ENCODE measurements around the gene CLBA1.

The CLBA1 gene

DNA sequence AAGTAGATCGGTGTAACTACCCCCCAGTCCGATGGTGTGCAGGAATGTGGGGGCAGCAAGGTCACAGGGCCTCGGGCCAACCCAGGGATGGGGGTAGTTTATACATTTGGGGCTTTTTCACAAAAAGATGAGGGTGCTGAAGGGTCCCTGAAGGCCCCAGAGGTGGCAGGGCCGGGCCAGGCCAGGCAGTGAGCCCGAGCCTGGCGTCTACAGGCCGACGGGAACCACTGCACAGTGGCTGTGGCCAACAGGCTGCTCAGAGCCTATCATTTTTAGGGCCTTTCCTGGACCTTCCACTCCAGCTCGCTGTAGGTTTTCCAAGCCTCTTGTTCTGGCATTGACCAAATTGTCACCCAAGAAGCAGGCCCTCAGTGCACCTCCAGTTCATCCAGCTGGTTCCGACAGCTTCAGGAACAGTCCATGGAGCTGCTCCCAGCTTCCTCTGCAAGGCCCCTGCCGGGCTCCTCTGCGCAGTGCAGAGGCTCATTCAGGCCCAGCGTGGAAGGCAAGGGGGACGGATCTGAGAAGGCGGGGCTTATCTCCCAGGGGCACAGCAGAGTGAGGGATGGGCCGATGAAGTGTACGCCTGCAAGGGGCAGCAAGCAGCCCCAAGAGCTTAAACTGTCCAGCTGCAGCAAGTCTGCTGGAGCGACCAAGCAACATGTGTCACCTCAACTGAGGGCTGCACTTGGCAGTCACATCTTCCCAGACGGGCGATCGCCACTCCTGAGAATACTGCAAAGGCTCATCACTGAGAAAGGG is 21.4 kb downstream of the CLBA1 start:
- DNase-seq, result no peak

DNA sequence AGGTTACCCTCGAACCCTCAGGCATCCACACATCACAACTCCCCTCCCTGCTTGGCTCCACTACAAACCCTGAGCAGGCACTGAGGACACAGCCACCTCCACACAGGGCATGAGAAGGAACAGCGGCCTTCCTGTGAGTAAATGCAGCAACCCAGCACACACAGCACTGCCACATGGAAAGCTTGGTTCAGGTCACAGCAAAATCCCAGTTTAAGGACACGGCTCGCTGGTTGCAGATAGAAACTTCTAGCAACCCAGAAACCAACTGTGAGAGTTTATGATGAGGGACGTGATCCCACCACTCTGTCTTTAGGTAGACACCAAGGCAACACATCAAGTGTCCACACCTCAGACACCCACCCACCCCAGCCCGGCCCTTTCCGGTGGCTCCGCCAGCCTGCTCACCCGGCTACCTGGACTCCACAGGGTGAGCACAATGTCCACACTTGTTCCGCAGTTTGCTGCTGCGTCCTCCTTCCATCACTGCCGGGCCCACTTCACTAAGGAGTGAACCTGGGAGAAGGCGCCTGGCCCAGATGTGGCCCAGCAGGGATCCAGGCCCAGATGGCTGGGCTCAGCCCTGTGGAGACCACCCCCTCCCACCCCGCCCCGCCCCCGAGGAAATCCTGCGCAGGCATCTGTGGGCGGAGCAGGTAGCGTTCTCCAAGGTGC is 22.1 kb downstream of the CLBA1 start:
- DNase-seq, result no peak

DNA sequence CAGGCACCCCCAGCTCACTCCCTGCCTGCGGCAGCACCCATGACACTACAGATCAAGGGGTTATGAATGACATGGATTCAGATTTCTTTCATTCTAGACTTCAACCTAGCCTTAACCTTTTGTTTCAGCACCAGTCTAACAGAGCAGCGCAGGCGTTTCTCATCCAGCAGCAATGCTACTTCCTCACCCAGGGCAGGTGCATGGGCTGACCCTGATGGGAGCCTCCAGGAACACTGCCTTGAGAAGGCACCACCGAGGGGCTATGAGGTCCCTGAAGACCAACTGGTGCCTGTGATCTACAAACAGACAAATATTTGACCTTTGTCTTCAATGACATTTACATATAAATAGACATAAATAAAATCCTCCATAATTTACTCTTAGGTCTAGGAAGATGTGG is 24.5 kb downstream of the CLBA1 start:
- no peak for DNase-seq

DNA sequence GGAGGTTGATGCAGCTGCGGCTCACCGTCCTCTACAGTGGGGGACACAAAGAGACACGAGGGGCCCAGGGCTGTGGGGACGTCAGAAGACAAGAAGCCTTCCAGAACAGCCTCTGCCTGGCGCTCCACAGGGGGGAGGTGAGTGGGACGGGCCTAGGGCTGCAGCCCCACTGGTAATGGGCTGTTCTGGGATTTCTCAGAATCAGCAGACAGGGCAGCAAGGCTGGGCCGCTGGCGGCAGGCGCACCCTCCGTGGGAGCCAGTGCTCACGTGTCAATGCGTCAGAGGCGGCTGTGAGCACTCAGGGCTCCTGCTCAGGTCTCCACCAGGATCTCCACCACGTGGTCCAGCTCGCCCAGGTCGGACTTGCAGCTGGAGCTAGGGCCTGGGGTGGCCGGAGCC is 25.3 kb downstream of the CLBA1 start:
- DNase-seq, result no peak

DNA sequence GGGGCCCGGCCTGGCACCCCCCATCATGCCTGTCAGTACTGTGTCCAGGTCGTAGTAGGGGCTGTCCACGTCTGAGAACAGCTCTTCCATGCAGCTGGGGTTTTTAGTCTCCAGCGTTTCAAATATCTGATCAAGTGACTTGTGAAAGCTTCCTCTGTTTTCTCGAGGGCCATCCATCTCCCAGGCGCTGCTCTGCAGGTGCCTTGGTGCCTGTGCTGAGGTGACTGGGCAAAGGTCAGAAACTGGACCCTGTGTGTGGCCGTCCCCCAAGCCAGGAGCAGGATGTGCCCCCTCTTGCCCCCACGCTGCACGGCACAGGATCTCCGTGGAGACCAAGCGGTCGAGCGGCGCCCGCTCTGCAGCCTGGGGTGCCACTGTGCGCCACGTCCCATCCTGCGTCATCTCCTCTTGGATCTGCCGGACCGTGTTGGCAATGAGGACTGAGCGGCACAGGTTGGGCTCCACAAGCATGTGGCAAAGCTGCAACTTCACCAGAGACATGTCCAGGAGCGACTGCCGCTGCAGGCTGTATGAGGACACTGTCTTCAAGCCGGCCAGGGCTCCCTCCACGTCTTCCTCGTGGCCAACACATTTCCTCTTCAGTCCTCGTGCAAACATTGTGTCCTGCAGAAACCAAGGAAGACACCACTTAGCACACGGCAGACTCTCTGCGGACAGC is 25.9 kb downstream of the CLBA1 start:
- no peak for DNase-seq

DNA sequence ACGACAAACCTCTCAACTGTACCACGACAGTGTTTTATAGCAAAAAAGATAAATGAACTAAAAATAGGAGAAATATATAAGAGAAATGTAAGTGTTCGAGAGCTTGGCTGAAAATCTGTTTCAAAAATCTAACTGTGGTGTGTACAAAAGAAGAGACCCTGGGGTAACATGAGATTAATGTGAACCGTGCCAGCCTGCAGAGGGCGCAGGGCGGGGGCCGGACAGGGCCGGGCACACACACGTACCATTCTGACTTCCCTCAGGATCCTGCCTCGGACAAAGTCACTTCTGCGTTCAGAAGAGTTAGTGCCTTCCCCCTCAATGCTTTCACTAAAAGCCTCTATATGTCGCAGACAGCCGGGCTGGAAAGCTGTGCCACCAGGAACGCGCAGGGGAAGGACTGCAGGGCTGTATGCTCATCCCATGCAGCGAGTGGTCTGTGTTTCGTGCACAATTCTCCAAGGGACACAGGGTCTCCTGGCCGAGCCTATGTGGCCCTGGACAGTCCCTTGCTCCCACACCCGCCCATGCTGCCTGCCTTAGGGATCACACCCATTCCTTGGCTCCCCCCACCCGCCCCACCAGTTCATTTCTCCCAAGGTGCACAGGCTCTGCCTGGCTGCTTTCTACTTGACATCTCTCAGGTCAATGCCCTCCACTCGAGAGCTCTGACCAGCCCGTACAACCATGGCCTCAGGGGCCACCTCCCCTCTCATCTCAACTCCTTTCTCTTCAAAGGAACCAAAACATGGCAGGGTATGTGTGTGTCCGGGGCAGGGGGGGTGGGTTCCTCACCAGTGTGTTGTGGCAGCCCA is 26.8 kb downstream of the CLBA1 start:
- no peak for DNase-seq

DNA sequence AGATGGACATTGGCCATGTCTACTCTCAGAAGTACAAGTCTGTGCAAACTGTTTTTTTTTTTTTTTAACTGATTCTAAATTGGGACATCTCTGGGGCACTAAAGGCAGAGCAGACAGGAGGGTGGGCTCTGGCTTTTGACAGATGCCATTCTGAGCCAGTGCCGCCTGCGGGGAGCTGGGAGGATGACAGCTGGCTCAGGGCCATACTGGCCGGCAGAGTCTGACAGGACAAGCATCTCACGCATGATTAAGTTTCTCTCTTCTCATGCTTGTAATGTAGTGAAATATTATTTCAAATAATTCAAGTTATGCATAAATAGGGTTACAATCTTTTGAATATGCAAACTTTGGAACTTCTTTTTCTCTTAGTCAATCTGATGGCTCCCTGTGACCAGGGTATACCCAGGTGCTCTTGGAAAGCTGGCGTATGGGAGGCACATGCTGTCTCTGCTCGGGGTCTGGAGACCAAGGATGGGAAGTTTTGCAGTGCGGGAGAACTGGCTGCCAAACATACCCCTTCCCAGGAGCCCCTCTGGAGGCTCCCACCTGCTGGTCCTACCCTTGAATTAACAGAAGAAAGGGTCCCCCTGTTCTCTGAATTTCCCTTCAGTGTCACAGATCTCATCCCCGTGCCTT is 27.7 kb downstream of the CLBA1 start:
- peak; percentile 50 for DNase-seq

DNA sequence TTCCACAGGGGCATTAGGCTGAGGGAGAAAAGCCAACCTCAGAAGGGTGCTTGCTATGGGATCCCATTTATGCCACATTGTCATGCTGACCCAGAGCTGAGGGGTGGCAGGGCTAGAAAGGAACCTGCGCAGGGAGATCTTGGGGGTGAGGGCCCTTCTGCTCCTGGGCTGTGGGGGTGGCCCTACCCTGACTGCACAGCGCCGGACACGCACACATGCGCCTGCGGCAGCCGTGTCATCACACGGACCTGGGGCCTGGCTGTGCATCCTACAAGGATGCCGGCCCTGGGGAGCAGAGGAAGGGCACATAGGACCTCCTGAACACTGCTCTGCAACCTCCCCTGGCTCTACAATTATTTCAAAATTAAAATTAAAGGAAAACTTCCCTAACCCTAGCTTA is 28.4 kb downstream of the CLBA1 start:
- DNase-seq, result peak; percentile 25

DNA sequence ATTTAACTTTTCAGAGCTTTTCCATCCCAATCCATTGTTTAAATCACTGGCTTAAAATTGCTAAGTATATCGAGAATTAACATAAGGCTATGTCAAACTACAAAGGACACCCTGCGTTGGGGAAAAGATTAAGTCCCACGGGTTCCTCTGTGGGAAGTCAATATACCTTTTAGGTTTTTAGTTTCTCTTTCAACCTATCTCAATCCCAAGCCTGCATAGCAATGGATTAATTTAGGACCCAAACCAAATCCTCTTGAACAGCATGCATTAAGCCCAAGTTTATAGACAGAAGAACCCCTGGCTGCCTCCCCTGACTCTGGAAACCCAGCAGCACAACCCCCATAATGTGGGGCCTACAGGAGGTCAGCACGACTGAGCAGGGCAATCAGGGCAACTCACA is 29.0 kb downstream of the CLBA1 start:
- DNase-seq, result peak; percentile 18

DNA sequence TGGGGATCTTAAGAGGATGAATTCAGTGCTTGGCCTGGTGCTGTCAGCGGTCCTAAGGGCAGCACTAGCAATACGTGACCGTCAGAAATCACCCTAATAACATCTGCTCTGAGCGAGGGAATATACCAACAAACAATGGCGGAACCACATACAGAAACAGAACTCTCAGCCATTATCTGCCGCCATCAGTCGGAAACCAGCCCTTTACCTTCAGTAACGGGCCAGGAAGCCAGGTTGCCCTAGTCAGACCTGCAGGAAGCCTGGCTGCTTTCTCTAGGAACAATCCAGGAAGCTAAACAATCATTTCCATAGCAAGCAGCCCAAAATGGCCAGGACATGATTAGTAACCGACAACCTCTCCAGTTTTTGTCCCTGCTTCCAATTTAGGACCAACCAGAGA is 29.7 kb downstream of the CLBA1 start:
- peak; percentile 7 for DNase-seq

DNA sequence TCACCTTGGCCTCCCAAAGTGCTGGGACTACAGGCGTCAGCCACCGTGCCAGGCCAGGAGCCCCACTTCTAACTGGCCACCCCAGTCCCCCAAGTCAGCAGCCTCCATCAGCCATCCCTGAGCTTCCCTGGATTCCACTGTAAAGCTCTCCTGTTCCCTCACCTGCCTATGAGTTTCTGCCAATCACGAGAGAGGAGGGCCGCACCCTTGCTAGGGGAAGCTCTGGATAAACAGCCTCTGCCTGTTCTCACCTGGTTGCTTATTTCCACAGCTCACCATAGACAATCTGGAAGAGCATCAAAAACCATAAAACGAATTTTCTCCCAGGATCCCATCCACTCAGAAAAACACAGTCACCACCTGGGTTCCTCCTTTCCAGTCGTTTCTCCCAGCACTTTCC is 30.3 kb downstream of the CLBA1 start:
- DNase-seq, result peak; percentile 11

DNA sequence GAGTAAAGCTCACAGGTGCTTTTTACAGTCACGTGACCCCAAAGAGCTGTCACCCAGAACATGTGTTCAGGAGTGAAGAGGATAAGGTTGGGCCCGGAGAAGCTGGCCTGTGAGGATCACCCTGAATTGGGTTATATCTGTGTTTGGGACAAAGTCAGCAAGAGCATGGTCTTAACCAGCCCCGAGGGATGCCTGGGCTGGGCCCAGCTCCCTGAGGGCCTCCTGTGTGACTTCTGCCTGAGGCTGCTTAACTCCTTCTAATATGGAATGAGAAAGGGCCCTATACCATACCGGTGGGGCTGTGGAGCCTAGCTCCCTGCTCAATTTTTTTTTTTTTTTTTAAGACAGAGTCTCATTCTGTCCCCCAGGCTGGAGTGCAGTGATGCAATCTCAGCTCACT is 32.8 kb downstream of the CLBA1 start:
- DNase-seq, result peak; percentile 13

DNA sequence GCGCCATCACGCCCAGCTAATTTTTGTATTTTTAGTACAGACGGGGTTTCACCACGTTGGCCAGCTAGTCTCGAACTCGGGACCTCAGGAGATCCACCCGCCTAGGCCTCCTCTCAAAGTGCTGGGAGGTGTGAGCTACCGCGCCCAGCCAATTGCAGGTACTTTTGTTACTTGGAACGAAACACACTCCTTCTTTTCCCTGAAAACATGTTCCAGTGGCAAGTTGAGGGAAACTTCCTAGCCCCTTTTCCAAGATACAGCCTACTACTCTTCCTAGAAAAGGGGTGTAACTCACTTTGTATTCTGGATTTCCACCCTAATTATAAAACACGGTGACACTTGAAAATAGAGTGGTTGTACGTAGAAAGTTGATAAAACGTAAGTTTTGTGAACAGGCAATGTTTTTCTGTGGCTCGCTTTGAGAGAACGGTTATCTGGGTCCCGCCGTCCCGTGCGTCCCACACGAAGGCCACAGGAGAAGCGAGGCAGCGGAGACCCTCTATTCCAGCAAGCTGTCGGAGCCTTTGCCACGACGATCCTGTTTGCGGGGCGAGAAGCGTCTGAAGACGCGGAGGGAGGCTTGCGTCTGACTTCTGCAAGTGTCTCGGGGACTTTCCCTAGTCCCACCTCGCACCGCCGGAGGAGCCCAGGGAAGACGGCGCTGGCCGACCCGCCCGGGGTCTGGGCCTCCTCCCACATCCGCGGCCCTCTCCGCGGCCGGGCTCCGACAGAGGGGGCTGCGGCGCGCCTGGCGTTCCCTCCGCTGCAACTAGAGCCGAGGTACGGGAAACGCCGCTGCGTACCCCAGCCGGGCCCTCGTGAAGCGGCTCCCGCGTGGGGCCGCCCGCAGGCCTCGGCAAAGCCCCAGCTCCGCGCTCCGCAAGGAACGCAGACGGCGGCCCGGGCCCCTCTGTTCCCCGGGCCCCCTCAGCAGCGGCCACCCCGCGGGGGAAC is 34.5 kb downstream of the CLBA1 start:
- peak; percentile 70 for DNase-seq

DNA sequence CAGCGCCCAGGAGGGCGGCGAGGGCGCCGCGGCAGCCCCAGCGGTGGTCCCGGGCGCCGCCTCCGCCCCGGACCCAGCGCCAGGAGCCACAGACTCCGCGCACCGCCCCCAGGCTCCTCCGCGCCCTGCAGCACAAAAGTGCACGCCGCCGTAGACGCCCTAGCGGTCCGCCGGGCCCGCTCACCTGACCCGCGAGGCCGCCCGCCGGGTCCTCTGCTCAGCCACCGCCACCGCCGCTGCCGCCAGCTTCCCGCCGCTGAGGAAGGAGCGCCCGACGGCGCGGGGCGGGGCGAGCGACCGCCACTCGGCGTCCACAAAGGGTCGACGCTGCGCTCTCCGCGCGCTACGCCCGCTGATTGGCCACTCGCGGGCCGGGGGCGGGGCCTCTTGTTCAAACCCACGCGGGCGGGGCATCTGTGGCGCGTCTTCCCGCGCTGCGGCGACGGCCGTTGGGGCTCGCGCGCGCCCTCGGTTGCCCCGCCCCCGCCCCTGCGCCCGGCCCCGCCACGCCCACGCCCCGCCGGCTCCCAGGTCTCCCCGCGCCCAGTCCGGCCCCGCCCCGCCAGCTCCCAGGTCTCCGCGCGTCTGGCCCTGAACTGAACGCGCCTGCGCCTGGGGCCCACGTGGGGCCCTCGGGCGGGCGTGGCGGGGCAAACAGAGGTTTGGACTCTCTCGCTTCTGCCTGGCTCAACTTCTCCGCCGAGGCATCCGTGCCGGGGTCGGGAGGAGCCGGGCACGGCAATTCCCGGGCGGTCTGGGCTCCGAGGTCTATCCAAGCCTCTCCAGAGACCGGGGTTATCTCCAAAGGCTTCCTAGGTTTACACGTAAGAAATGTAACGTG is 35.4 kb downstream of the CLBA1 start, which contains the start of gene CDCA4:
Gene CDCA4 (minus strand): TSS at position 269 of the 841 bp plus-strand sequence. CDS start 9,154 bp downstream, outside the sequence.
- DNase-seq, result peak; percentile 99

DNA sequence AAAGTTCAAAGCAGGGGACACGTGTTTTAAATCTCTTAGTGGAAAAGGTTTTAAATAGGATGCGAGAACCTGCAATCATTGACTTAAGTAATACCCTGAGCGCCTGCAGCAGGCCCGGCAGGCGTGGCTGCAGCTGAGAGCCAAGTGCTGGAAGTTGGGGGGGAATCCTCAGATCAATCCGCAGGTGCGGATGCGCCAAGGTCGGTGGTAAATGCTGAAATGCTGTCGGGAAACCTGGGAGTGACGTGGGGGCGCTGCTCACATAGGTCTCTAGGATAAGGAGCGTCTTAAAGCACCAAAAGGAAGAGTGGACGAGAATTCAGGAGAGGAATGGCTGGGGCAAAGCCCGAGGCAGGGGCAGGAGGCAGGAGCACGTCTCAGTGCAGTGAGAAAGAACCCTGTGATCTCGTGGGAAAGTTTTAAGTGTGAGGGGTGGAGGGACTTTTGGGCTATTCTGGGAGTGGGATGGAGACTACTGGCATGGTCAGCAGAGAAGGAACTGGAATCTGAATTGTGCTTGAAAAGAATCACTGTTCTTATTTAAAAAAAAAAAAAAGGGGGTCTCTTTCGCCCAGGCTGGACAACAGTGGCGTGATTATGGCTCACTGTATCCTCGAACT is 36.2 kb downstream of the CLBA1 start:
- DNase-seq, result no peak

DNA sequence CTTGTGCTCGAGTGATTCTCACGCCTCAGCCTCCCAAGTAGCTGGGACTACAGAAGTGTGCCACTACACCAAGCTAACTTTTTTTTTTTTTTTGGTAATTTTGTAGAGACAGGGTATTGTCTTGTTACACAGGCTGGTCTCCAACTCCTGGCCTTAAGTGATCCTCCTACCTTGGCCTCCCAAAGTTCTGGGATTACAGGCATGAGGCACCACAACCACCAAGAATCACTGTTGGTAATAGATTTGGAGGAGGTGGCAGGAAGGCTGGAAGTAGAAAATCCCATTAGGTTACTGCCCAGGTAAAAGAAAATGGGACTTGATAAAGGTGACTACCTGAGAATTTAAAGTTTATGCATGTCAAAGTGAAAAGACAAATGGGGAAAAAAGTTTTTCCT is 36.7 kb downstream of the CLBA1 start:
- DNase-seq, result no peak

DNA sequence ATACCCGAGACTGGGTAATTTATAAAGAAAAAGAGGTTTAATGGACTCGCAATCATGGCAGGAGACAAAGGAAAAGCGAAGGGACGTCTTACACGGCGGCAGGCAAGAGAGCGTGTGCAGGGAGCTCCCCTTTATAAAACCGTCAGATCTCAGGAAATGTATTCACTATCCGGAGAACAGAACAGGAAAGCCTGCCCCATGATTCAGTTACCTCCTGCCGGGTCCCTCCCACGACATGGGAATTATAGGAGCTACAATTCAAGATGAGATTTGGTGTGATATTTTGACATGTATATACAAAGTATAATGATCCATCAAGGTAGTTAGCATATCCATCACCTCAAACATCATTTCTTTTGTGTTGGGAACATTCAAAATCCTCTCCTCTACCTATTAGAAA is 37.6 kb downstream of the CLBA1 start:
- no peak for DNase-seq

DNA sequence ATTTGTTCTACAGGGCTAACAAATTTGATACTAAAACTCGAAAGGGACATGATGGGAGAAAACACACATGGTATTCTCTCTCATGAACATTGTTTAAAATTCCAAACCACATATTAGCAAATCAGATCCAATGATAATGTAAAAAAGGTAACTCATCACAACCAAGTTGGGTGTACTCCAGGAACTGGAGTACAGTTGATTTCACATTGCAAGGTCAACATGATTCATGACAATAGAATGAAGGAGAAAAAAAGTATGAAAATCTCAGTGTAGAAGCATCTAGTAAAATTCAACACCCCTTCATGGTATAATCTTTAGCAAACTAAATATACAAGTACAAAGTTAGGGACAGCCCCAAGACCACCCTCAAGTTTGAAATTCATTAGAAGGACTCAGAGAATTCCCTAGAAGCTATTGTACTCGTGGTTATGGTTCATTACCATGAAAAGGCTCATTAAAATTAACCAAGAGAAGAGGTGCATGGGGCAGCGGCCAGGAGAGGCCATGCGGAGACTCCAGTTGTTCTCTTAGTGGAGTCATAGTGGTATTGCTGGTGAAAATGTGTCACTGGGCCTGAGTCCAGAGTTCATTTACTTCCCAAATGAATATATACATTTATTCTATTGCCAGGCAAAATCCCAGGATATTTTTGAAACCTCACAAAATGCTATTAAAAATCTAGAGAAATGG is 38.3 kb downstream of the CLBA1 start:
- DNase-seq, result peak; percentile 15

DNA sequence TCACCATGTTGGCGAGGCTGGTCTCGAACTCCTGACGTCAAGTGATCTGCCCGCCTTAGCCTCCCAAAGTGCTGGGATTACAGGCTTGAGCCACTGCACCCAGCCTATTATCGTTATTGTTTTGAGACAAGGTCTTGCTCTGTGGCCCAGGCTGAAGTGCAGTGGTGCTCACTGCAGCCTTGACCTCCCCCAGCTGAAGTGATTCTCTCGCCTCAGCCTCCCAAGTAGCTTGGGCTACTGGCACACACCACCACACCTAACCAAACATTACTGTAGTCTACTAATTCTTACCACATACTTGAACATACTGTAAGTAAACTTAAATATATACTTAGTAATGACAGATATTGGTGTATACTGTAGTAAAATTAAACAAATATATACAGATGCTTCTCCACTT is 39.8 kb downstream of the CLBA1 start:
- DNase-seq, result no peak

Measured in right forelimb (tissue), 1 donor.